Effector memory CD8-positive, alpha-beta T cell (primary cell): ENCODE results near the gene PDE4A.

Experiments
- ATAC-seq: fragments of 150-1000 bp; cut with Tn5 transposase; replicated peaks from 2 replicates; pipeline ENCODE4 v1.10.0; 2021; ENCODE audit warnings: mild to moderate bottlenecking, moderate library complexity
- DNase-seq, 3 experiments: peaks; one replicate each; pipeline ENCODE4 v3.0.0; 2021
- H3K27ac Mint-ChIP-seq, 2 donors: one replicate each; pipeline ENCODE4 v1.8.0; 2022; ENCODE audit warnings: mild to moderate bottlenecking in 2 of 2, mixed read lengths in 2 of 2, moderate library complexity in 2 of 2
- H3K27me3 Mint-ChIP-seq, 2 donors: one replicate each; pipeline ENCODE4 v1.8.0; 2022; ENCODE audit warnings: mixed read lengths in 2 of 2
- H3K36me3 Mint-ChIP-seq: one replicate; pipeline ENCODE4 v1.8.0; 2022; ENCODE audit warnings: mild to moderate bottlenecking, moderate library complexity, mixed read lengths; ENCODE audit not compliant: insufficient read depth
- H3K4me1 Mint-ChIP-seq, 2 donors: one replicate each; pipeline ENCODE4 v1.8.0; 2022; ENCODE audit warnings: low read depth in 2 of 2, mixed read lengths in 2 of 2
- H3K4me3 Mint-ChIP-seq, 2 donors: one replicate each; pipeline ENCODE4 v1.8.0; 2022; ENCODE audit warnings: mild to moderate bottlenecking in 2 of 2, mixed read lengths in 2 of 2, moderate library complexity in 2 of 2
- H3K9me3 Mint-ChIP-seq, 2 donors: one replicate each; pipeline ENCODE4 v1.8.0; 2022; ENCODE audit warnings: mixed read lengths in 2 of 2

Gene PDE4A

DNA sequence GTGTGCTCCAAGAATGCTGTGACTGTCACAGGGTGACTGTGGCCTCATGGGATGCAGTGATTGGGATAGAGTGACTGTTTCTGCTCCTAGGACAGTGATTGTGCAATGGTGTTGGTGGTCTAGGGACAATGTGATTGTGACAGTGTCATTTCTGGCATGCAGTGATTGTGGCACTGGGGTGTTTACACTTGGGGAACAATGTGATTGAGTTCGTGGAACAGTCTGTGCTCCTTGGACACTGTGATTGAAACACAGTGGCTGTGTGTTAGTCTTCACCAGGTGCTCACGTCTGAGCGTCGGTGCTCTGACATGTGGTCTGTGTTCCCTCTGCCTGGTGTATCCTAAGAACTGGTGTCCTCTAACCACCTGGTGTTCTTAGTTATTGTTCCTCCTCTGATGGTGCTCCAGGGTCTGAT, 1.7 kb downstream of the PDE4A start:
- H3K4me3 Mint-ChIP-seq = peak overlapping the region in 1 of 2 donors; percentile 67
- peak overlapping the region; percentile 15 to 53 for H3K27ac Mint-ChIP-seq
- H3K27me3 Mint-ChIP-seq = peaks cover 33 to 48% of the 10 kb centered on the region in 2 donors
- peaks cover 51% of the 10 kb centered on the region for H3K36me3 Mint-ChIP-seq
- H3K9me3 Mint-ChIP-seq = no peaks in the 10 kb centered on the region
- no peak for DNase-seq
- ATAC-seq = no peak
- H3K4me1 Mint-ChIP-seq = peaks cover 54 to 56% of the 10 kb centered on the region in 2 donors

DNA sequence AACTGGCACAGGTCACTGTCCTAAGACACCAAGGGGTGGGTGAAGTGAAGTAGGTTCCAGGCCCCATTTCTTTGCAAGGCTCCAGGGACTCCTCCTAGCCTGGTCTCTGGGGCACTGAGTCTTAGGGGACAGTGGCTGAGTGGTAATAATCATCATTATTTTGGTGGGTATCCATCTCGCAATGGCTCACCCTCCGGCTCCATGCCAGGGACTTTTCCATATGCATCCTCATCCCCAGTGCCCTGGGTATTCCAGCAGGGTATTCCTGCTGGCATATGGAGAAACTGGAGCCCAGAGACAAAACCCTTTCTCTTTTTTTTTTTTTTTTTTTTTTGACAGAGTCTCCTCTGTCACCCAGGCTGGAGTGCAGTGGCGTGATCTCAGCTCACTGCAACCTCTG, 2.5 kb downstream of the PDE4A start:
- Mint-ChIP-seq H3K4me1 (peaks cover 62 to 63% of the 10 kb centered on the region in 2 donors), H3K4me3 (peak overlapping the region in 1 of 2 donors; percentile 83), H3K27ac (no peak overlapping the region), H3K36me3 (peaks cover 57% of the 10 kb centered on the region), H3K9me3 (no peaks in the 10 kb centered on the region), H3K27me3 (peaks cover 34 to 44% of the 10 kb centered on the region in 2 donors)
- no peak for DNase-seq
- no peak for ATAC-seq

DNA sequence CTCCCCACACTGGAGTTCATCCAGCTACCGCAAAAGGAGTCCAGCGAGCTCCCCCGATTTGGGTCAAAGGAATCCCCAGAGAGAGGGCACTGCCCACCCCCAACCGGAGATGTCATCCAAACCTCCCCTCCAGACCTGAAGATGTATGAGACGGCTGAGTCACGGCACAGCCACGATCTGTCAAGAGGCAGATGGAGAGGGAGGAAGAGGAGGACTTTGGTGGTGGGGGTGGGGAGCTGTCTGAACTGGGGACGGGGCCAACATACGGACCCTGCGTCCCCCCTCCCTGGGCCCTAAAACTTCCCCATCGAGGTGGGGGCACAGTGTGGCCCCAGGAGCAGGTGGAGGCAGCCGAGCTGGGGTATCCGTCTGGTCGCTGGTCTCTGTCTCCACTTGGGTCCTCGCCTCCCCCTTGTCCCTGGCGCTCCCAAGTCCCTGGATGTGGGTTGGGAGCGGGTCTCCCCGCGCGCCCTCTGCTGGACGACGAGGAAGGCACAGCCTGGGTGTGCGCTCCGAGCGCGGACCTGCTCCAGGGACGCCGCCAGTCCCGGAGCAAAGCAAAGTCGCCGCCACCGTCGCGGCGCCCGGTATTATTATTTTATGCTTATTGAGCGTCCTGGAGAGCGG, 3.8 kb downstream of the PDE4A start:
- DNase-seq = peak in 2 of 3 experiments; percentile 48 to 56
- ATAC-seq = peak; percentile 5

DNA sequence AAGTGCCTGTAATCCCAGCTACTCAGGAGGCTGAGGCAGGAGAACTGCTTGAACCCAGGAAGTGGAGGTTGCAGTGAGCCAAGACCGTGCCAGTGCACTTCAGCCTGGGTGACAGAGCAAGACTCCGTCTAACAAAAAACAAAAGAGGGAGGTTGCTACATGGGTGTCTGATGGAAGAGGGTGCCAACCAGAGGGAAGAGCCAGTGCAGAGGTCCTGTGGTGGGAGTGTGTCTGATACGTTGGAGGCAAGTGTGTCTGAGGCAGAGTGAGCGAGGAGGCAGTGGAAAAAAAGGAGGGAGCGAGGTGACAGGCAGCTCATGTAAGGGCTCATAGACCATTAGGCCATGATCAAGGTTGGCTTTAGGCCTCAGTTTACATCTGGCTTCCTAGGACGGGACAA, 6.8 kb downstream of the PDE4A start:
- Mint-ChIP-seq H3K27ac (peak overlapping the region; percentile 96 to 100), H3K4me3 (peak overlapping the region; percentile 72 to 86), H3K27me3 (peaks cover 3 to 9% of the 10 kb centered on the region in 2 donors), H3K9me3 (peaks cover 0 to 2% of the 10 kb centered on the region in 2 donors), H3K4me1 (peaks cover 67 to 72% of the 10 kb centered on the region in 2 donors), H3K36me3 (peaks cover 67% of the 10 kb centered on the region)
- DNase-seq (no peak), ATAC-seq (no peak)

More for the DNA sequence above, 3.8 kb downstream of the PDE4A start:
- Mint-ChIP-seq H3K36me3 (peaks cover 65% of the 10 kb centered on the region), H3K9me3 (peaks cover 0 to 2% of the 10 kb centered on the region in 2 donors), H3K4me1 (peaks cover 64 to 69% of the 10 kb centered on the region in 2 donors), H3K4me3 (peak overlapping the region; percentile 81 to 83), H3K27ac (peak overlapping the region; percentile 98 to 100), H3K27me3 (peaks cover 31 to 32% of the 10 kb centered on the region in 2 donors)

DNA sequence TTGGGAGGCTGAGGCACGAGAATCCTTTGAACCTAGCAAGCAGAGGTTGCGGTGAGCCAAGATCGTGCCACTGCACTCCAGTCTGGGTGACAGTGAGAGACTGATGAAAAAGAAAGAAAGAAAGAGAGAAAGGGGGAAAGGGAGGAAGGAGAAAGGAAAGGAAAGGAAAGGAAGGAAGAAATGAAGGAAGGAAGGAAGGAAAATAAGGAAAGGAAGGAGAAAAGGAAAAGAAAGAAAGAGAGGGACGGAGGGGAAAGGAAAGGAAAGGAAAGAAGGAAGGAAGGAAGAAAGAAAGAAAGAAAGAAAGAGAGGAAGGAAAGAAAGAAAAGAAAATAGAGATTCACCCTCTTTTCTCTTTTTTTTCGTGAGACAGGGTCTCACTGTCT, 8.7 kb downstream of the PDE4A start:
- peaks cover 62% of the 10 kb centered on the region for H3K36me3 Mint-ChIP-seq
- peak overlapping the region; percentile 96 to 100 for H3K27ac Mint-ChIP-seq
- no peak for ATAC-seq
- H3K4me1 Mint-ChIP-seq = peaks cover 68 to 73% of the 10 kb centered on the region in 2 donors
- peaks cover 0 to 2% of the 10 kb centered on the region in 2 donors for H3K9me3 Mint-ChIP-seq
- peak overlapping the region; percentile 72 to 86 for H3K4me3 Mint-ChIP-seq
- H3K27me3 Mint-ChIP-seq = peaks cover 0 to 6% of the 10 kb centered on the region in 2 donors
- DNase-seq = no peak

DNA sequence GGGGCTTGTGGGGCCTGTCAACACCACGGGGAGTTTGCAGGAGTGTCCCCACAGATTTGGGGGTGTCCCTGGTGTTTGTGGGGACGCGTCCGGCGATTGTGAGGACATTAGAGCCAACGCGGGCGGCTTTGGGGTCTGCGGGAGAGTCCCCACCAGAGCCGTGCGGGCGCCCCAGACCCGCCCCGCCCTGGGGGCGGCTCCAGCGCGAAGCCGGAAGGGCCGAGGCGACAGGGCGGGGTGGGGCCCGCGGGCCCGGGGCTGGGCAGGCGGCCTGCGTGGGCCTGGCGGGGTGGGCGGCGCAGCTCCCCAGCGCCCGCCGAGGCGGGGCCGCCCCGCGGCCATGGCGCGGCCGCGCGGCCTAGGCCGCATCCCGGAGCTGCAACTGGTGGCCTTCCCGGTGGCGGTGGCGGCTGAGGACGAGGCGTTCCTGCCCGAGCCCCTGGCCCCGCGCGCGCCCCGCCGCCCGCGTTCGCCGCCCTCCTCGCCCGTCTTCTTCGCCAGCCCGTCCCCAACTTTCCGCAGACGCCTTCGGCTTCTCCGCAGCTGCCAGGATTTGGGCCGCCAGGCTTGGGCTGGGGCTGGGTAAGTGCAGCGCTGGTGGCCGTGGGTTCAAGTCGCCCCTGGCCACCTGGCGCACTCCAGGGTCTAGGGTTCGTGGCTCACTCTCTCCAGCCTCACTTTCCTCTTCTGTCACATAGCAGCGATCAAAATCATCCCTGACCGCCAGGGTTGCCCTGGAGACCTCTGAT, 10.3 kb downstream of the PDE4A start:
- Mint-ChIP-seq H3K4me1 (peaks cover 59 to 62% of the 10 kb centered on the region in 2 donors), H3K27ac (peak overlapping the region; percentile 96 to 100), H3K4me3 (peak overlapping the region; percentile 84 to 86), H3K27me3 (peaks cover 0 to 6% of the 10 kb centered on the region in 2 donors), H3K9me3 (peaks cover 0 to 2% of the 10 kb centered on the region in 2 donors), H3K36me3 (peaks cover 53% of the 10 kb centered on the region)
- ATAC-seq (no peak), DNase-seq (no peak)

DNA sequence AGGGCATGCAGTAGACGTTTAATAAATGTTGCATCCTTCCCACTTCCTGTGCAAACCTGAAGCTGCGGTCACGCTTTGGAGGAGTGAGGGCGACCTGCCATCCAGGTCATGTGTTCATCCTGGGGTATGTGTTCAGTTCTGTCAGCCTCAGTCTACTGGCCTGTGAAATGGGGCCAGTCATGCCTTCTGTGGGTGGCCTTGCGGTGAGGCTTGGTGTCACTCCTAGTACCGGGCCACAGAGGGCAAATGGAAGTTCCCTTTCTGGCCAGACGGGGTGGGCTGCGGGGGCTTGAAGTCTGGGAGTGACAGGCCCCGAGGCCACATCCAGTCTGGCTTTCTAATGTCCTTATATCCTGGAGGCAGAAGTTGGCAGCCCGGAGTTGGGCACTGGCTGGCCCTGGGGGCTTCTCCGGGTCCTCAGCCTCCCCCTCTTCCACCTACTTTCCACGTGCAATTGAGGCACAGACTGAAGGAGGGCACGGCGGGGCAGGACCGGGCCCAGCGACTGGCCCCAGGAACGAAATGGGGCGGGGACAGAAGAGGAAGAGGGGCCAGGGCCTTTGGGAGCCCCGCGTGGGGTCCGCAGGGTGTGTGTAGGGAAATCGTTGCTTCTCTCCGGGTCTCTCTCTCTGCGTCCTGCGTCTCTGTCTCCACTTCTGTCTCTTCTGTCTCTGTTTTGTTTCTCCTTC, 11.1 kb downstream of the PDE4A start:
- peaks cover 0 to 6% of the 10 kb centered on the region in 2 donors for H3K27me3 Mint-ChIP-seq
- peak overlapping the region; percentile 80 to 81 for H3K4me3 Mint-ChIP-seq
- peaks cover 62 to 65% of the 10 kb centered on the region in 2 donors for H3K4me1 Mint-ChIP-seq
- H3K27ac Mint-ChIP-seq = peak overlapping the region; percentile 96 to 100
- H3K36me3 Mint-ChIP-seq = peaks cover 51% of the 10 kb centered on the region
- peaks cover 0 to 2% of the 10 kb centered on the region in 2 donors for H3K9me3 Mint-ChIP-seq
- ATAC-seq (peak; percentile 43), DNase-seq (peak; percentile 65 to 70 (median 68))

DNA sequence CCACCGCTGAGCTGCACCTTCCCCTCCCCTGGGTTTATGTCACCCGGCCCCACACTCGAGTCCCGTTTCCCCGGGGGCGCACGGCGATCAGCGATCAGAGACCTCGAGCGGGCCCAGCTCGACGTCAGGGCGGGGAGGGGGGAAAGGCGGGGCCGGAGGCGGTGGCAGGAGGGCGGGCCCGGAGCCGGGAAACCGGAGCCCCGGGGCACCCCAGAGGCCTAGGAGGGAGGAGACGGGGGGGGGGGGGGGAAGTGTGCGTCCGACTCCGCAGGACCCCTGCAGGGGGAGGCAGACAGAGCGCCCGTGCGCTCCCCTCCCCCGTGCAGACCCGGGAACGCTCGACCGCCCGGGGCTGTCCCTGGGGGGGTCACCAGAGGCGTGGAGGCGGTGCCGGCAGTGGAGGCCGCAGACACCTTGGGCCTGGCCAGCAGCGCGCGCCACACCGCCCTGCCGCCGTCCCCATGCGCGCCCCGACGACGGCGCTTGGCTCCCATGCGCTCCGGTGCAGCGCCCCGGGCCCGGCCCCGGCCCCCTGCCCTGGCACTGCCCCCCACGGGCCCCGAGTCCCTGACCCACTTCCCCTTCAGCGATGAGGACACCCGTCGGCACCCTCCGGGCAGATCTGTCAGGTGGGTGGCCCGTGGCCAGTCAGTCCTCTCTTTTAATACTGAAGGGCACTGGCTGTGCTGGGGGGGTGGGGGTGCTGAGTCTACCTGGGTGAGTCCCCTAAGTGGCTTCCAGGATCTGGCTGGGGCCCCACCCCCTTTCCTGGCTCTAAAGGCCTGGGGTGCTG, 11.8 kb downstream of the PDE4A start:
- H3K4me1 Mint-ChIP-seq = peaks cover 60 to 62% of the 10 kb centered on the region in 2 donors
- peaks cover 0 to 6% of the 10 kb centered on the region in 2 donors for H3K27me3 Mint-ChIP-seq
- peak overlapping the region; percentile 80 to 81 for H3K4me3 Mint-ChIP-seq
- H3K9me3 Mint-ChIP-seq = peaks cover 0 to 2% of the 10 kb centered on the region in 2 donors
- DNase-seq (peak; percentile 67 to 75 (median 72)), ATAC-seq (peak; percentile 38)
- H3K27ac Mint-ChIP-seq = peak overlapping the region; percentile 96 to 100
- H3K36me3 Mint-ChIP-seq = peaks cover 48% of the 10 kb centered on the region

DNA sequence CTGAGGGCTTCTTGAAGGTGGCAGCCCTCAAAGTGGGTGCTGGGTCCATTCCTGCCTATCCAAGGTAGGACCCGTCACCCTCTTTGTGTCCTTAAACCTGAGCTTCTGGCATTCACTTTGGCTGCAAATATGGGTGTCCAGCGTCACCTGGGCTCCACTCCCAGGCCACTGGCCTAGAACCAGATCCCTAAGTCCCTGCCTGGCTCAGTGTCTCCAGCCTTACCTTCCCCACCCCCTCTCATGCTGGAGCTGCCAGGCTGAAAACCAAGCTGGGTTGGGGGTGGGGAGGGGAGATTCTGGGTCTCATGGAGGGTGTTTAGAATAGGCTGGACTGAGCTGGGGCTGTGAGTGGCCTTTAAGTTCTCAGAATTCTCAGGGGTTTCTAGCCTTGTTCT, 12.4 kb downstream of the PDE4A start:
- peaks cover 54 to 56% of the 10 kb centered on the region in 2 donors for H3K4me1 Mint-ChIP-seq
- ATAC-seq (no peak), DNase-seq (no peak)
- peak overlapping the region; percentile 72 to 81 for H3K4me3 Mint-ChIP-seq
- H3K9me3 Mint-ChIP-seq = peaks cover 0 to 2% of the 10 kb centered on the region in 2 donors
- H3K36me3 Mint-ChIP-seq = peaks cover 43% of the 10 kb centered on the region
- peak overlapping the region; percentile 83 to 96 for H3K27ac Mint-ChIP-seq
- peaks cover 0 to 6% of the 10 kb centered on the region in 2 donors for H3K27me3 Mint-ChIP-seq

DNA sequence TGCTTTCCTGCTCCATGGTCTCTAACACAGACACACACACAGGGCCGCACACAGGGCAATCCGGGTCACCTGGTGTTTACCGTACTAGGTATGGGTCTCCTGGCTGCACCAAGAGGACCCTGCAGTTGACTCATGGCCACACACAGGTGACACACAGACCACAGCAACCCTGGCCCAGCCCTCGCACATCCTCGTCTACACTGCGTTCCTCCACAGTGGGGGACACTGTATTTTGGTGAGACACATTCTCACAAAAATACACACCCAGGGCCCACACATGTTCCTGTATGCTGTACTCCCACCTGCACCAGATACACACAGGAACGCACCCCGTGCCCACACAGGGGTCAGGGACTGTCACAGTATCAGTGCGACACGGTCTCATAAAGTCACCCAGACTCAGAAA, 12.8 kb downstream of the PDE4A start:
- no peak for DNase-seq
- Mint-ChIP-seq H3K9me3 (peaks cover 0 to under 1% of the 10 kb centered on the region in 2 donors), H3K36me3 (peaks cover 39% of the 10 kb centered on the region), H3K27ac (peak overlapping the region; percentile 83 to 96), H3K4me1 (peaks cover 50 to 52% of the 10 kb centered on the region in 2 donors), H3K27me3 (peaks cover 0 to 3% of the 10 kb centered on the region in 2 donors), H3K4me3 (peak overlapping the region; percentile 53 to 72)
- ATAC-seq = no peak

DNA sequence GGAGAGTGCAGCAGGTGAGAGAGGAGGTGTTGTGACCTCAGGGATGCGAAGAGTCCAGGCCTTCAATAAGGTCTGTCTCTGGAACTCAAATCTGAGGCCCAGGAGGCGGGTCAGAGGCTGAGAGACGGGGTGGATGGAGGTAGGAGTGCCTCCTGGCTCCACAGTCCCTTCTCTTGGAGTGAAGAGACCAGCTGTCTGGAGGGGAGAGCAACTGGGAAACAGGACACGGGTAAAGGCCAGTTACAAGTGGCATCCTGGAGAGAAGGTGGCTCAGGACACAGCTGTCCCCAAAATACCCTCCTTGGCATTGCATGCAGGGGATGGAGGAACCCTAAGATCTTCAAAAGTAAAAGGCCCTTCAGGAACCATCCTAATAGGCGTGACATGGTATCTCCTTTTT, 19.2 kb downstream of the PDE4A start:
- no peak overlapping the region for H3K4me3 Mint-ChIP-seq
- ATAC-seq = no peak
- no peaks in the 10 kb centered on the region for H3K9me3 Mint-ChIP-seq
- H3K27me3 Mint-ChIP-seq = no peaks in the 10 kb centered on the region
- no peak for DNase-seq
- H3K36me3 Mint-ChIP-seq = peaks cover 11% of the 10 kb centered on the region
- H3K4me1 Mint-ChIP-seq = peaks cover 6 to 10% of the 10 kb centered on the region in 2 donors
- no peak overlapping the region for H3K27ac Mint-ChIP-seq

DNA sequence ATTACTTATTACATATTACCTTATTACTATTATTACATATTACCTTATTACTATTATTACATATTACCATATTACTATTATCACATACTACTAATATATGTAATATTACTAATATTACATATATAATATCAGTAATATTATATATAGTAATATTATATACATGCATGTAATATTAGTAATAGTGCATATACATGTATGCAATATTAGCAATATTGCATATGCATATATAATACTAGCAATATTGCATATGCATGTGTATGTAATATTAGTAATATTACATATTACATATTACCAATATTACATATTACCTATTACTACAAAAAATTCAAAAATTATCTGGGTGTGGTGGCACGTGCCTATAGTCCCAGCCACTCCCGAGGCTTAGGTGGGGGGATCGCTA, 22.4 kb downstream of the PDE4A start:
- H3K27me3 Mint-ChIP-seq = no peaks in the 10 kb centered on the region
- no peaks in the 10 kb centered on the region for H3K9me3 Mint-ChIP-seq
- H3K27ac Mint-ChIP-seq = no peak overlapping the region
- peaks cover 12% of the 10 kb centered on the region for H3K36me3 Mint-ChIP-seq
- no peak for DNase-seq
- ATAC-seq = no peak
- no peak overlapping the region for H3K4me3 Mint-ChIP-seq
- peaks cover 1 to 7% of the 10 kb centered on the region in 2 donors for H3K4me1 Mint-ChIP-seq
